HepG2 (cell line): ENCODE data around the gene ELMO2. TPM values are rescaled to one million over a fixed set of nuclear protein-coding genes. Genes with fewer than 3 reads are reported as not detected.

Source experiments
- CHCHD3 ChIP-seq: sonication (generic); formaldehyde crosslinking; IDR thresholded peaks from 2 replicates; pipeline ENCODE4 v1.8.0; 2022; ENCODE audit warnings: mild to moderate bottlenecking, missing genetic modification reagents, moderate library complexity
- HOXA3 ChIP-seq: sonication (generic); formaldehyde crosslinking; IDR thresholded peaks from 2 replicates; pipeline ENCODE4 v1.5.0; 2020; ENCODE audit warnings: missing genetic modification reagents
- HOXA9 ChIP-seq: sonication (generic); formaldehyde crosslinking; IDR thresholded peaks from 2 replicates; pipeline ENCODE4 v1.8.1; 2022; ENCODE audit warnings: missing genetic modification reagents, mild to moderate bottlenecking, moderate library complexity, borderline replicate concordance
- LCORL ChIP-seq, 2 experiments: fragments of 450-650 bp in 1 of 2; sonication (generic) in 1 of 2; formaldehyde crosslinking in 1 of 2; IDR thresholded peaks; 2 replicates each; pipeline versions ENCODE4 v1.5.0 to v1.6.1; 2017 to 2020; ENCODE audit warnings: antibody characterized with exemption in 1 of 2, missing genetic modification reagents in 1 of 2
- SP140L ChIP-seq: sonication (generic); formaldehyde crosslinking; IDR thresholded peaks from 2 replicates; pipeline ENCODE4 v1.4.0; 2020; ENCODE audit warnings: missing genetic modification reagents, borderline replicate concordance
- ZNF468 ChIP-seq: sonication (generic); formaldehyde crosslinking; IDR thresholded peaks from 2 replicates; pipeline ENCODE4 v1.8.0; 2022; ENCODE audit warnings: mild to moderate bottlenecking, moderate library complexity, missing genetic modification reagents
- polyA plus RNA-seq, 8 experiments: library from polyadenylated mRNA; depleted of rRNA in 3 of 8; stranded (reverse) in 7 of 8; unstranded in 1 of 8; fragments of >200 nt; fragmentation: Illumina TruSeq in 4 of 8; extraction: Trizol in 4 of 8; gene quantifications; 2 replicates each; pipeline versions ENCODE4 v1.2.1 to v1.2.3, GENCODE V29; 2011 to 2016; ENCODE audit warnings: low read depth in 4 of 8, missing spikeins in 1 of 8, mixed read lengths in 1 of 8; ENCODE audit not compliant: insufficient read depth in 1 of 8
- total RNA-seq, 5 experiments: library from RNA; depleted of rRNA; stranded (reverse); fragments of >200 nt; fragmentation: Illumina TruSeq; extraction: Trizol; gene quantifications; 2 replicates each; pipeline ENCODE4 v1.2.3, GENCODE V29; 2016; ENCODE audit warnings: low read depth in 1 of 5
- TF ChIP-seq, protein P1 (sequence below): sonication (generic); formaldehyde crosslinking; conservative IDR thresholded peaks from 2 replicates; pipeline ENCODE4 v1.4.0; 2020; ENCODE audit warnings: missing genetic modification reagents
- TF ChIP-seq, protein P2 (sequence below): sonication (generic); formaldehyde crosslinking; IDR thresholded peaks from 2 replicates; pipeline ENCODE4 v1.8.0; 2022; ENCODE audit warnings: mild to moderate bottlenecking, missing genetic modification reagents
- TF ChIP-seq, protein P3 (sequence below): sonication (generic); formaldehyde crosslinking; IDR thresholded peaks from 2 replicates; pipeline ENCODE4 v1.4.0; 2020; ENCODE audit warnings: mild to moderate bottlenecking, missing genetic modification reagents
- TF ChIP-seq, protein P4 (sequence below): sonication (generic); formaldehyde crosslinking; conservative IDR thresholded peaks from 2 replicates; pipeline ENCODE4 v1.8.0; 2022; ENCODE audit warnings: missing genetic modification reagents

Gene ELMO2
- total and polyA plus RNA-seq, 2 of the 13 experiments (the other 11 are each of a cell fraction or from before 2014, with no cell fraction given), result 30.6 to 35.7 TPM

DNA sequence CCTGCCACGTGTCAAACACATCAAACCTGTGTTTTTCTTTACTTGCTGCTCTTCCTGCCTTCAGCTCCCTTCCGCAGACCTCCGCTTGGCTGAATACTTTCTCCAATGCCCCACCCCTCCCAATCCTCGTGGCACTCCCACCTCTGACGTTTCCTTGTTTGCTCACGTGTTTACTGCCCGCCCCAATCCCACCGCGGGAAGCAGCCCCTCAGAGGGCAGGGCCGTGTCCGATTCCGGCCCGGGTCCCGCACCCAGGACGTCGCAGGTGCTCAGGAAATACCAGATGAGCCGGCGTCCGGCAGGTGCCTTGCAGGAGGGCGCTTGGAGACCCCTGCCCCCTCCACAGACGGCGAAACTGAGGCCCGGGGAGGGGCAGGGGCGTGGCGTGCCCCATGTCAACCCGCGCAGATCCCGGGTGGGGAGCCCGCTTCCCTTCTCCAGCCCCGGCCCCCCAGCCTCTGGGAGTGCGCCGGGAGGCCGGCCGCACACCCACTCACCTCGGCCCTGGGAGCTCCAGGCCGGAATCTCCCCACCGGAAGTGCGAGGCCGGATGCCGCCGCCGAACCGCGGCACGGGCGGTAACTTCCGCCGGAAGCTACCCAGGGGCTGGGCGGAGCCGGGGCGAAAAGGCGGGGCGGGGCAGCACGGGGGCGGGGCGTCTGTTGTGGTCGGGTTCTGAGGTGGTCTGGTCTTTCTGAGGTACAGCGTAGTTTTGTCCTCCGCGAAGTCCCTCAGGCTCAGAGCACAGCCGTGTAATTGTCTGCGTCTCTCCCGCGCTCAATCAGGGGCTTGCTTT, 42.3 kb downstream of the ELMO2 start (continued):
- TF ChIP-seq, protein P1, sequence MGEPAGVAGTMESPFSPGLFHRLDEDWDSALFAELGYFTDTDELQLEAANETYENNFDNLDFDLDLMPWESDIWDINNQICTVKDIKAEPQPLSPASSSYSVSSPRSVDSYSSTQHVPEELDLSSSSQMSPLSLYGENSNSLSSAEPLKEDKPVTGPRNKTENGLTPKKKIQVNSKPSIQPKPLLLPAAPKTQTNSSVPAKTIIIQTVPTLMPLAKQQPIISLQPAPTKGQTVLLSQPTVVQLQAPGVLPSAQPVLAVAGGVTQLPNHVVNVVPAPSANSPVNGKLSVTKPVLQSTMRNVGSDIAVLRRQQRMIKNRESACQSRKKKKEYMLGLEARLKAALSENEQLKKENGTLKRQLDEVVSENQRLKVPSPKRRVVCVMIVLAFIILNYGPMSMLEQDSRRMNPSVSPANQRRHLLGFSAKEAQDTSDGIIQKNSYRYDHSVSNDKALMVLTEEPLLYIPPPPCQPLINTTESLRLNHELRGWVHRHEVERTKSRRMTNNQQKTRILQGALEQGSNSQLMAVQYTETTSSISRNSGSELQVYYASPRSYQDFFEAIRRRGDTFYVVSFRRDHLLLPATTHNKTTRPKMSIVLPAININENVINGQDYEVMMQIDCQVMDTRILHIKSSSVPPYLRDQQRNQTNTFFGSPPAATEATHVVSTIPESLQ, result peak; percentile 98
- TF ChIP-seq HOXA3 (CRISPR knock-in tag), result peak; percentile 84
- TF ChIP-seq, protein P2, sequence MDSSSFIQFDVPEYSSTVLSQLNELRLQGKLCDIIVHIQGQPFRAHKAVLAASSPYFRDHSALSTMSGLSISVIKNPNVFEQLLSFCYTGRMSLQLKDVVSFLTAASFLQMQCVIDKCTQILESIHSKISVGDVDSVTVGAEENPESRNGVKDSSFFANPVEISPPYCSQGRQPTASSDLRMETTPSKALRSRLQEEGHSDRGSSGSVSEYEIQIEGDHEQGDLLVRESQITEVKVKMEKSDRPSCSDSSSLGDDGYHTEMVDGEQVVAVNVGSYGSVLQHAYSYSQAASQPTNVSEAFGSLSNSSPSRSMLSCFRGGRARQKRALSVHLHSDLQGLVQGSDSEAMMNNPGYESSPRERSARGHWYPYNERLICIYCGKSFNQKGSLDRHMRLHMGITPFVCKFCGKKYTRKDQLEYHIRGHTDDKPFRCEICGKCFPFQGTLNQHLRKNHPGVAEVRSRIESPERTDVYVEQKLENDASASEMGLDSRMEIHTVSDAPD (CRISPR knock-in tag), result peak; percentile 94
- peak; percentile 93 for TF ChIP-seq HOXA9
- peak; percentile 84; the same call in 1 of the 2 replicates for TF ChIP-seq CHCHD3 (CRISPR knock-in tag)
- peak; percentile 86; the same call in 1 of the 2 replicates for TF ChIP-seq SP140L (CRISPR knock-in tag)
- TF ChIP-seq LCORL (IDR thresholded peaks at IDR 0.05), result no peak
- peak; percentile 89 for TF ChIP-seq LCORL (CRISPR knock-in tag; IDR thresholded peaks at IDR 0.05)
- peak; percentile 93 for TF ChIP-seq ZNF468 (CRISPR knock-in tag)
- TF ChIP-seq, protein P3, sequence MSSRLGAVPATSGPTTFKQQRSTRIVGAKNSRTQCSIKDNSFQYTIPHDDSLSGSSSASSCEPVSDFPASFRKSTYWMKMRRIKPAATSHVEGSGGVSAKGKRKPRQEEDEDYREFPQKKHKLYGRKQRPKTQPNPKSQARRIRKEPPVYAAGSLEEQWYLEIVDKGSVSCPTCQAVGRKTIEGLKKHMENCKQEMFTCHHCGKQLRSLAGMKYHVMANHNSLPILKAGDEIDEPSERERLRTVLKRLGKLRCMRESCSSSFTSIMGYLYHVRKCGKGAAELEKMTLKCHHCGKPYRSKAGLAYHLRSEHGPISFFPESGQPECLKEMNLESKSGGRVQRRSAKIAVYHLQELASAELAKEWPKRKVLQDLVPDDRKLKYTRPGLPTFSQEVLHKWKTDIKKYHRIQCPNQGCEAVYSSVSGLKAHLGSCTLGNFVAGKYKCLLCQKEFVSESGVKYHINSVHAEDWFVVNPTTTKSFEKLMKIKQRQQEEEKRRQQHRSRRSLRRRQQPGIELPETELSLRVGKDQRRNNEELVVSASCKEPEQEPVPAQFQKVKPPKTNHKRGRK (CRISPR knock-in tag), result 0 out of 2 replicates have a peak, but pooled peaks have one; percentile 38
- TF ChIP-seq, protein P4, sequence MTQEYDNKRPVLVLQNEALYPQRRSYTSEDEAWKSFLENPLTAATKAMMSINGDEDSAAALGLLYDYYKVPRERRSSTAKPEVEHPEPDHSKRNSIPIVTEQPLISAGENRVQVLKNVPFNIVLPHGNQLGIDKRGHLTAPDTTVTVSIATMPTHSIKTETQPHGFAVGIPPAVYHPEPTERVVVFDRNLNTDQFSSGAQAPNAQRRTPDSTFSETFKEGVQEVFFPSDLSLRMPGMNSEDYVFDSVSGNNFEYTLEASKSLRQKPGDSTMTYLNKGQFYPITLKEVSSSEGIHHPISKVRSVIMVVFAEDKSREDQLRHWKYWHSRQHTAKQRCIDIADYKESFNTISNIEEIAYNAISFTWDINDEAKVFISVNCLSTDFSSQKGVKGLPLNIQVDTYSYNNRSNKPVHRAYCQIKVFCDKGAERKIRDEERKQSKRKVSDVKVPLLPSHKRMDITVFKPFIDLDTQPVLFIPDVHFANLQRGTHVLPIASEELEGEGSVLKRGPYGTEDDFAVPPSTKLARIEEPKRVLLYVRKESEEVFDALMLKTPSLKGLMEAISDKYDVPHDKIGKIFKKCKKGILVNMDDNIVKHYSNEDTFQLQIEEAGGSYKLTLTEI (CRISPR knock-in tag), result no peak
